ENCODE measurements around the gene PLGRKT. TPM values are rescaled to one million over a fixed set of nuclear protein-coding genes. Genes with fewer than 3 reads are reported as not detected.
"Not testable (repeated sequence)": the region's sequence is repeated elsewhere in the genome, so short reads cannot be mapped to it uniquely, and the experiment has no call there.

Gene PLGRKT
- total RNA-seq, 4 donors from 2014 or later: 6.9 to 18.5 (median 13.4) TPM

GRCh38 chr9:5326893-5327548, 110.7 kb downstream of the PLGRKT start:
- Histone ChIP-seq H3K4me1 (no peaks in the 10 kb centered on the region), H3K9me3 (no peaks in the 10 kb centered on the region), H3K27me3 (no peaks in the 10 kb centered on the region), H3K36me3 (no peaks in the 10 kb centered on the region), H3K27ac (no peak overlapping the region), H3K4me3 (no peak overlapping the region)
- DNase-seq (ENCODE audit: low spot score in 2 of 2): no peak
- WGBS: 76% methylated on average over 5 of the region's 10 CpGs
- TF ChIP-seq POLR2AphosphoS5 (IDR thresholded peaks at IDR 0.05): no peak

- TF ChIP-seq POLR2A (IDR thresholded peaks at IDR 0.05) (no peak), POLR2AphosphoS5 (IDR thresholded peaks at IDR 0.05) (no peak), EP300 (IDR thresholded peaks at IDR 0.05) (no peak), CTCF (IDR thresholded peaks at IDR 0.05) (no peak)
- Histone ChIP-seq H3K4me3 (no peak overlapping the region), H3K27ac (no peak overlapping the region), H3K4me1 (no peaks in the 10 kb centered on the region), H3K36me3 (no peaks in the 10 kb centered on the region), H3K9me3 (no peaks in the 10 kb centered on the region), H3K27me3 (no peaks in the 10 kb centered on the region)
- DNase-seq (ENCODE audit: low spot score in 2 of 2): no peak
Measured at GRCh38 chr9:5326187-5326586, 111.5 kb downstream of the PLGRKT start.

GRCh38 chr9:5321601-5322000, 116.1 kb downstream of the PLGRKT start:
- H3K9me3 ChIP-seq; H3K4me3 ChIP-seq; H3K4me1 ChIP-seq; H3K27me3 ChIP-seq; DNase-seq (ENCODE audit: low spot score in 2 of 2); H3K36me3 ChIP-seq; H3K27ac ChIP-seq: not testable (repeated sequence)
- 87% methylated on average over 1 of the region's 1 CpG for WGBS

- no peak for DNase-seq (ENCODE audit: low spot score in 2 of 2)
- H3K9me3 ChIP-seq: no peaks in the 10 kb centered on the region
- no peaks in the 10 kb centered on the region for H3K4me1 ChIP-seq
- TF ChIP-seq POLR2AphosphoS5 (IDR thresholded peaks at IDR 0.05) (no peak), CTCF (IDR thresholded peaks at IDR 0.05) (no peak)
- no peaks in the 10 kb centered on the region for H3K36me3 ChIP-seq
- 32% methylated on average over 1 of the region's 1 CpG for WGBS
- no peaks in the 10 kb centered on the region for H3K27me3 ChIP-seq
- no peak overlapping the region for H3K4me3 ChIP-seq
- H3K27ac ChIP-seq: no peak overlapping the region
Measured at GRCh38 chr9:5321058-5321457, 116.7 kb downstream of the PLGRKT start.

- 97% methylated on average over 1 of the region's 1 CpG for WGBS
- not testable (repeated sequence) for H3K27ac ChIP-seq; DNase-seq (ENCODE audit: low spot score in 2 of 2); H3K4me3 ChIP-seq; H3K36me3 ChIP-seq; H3K27me3 ChIP-seq; H3K4me1 ChIP-seq
- peaks cover 13% of the 10 kb centered on the region for H3K9me3 ChIP-seq
Measured at GRCh38 chr9:5316406-5316805, 121.3 kb downstream of the PLGRKT start.

- 66% methylated on average over 4 of the region's 4 CpGs for WGBS
- Histone ChIP-seq H3K9me3 (peaks cover 13% of the 10 kb centered on the region), H3K27me3 (no peaks in the 10 kb centered on the region), H3K27ac (no peak overlapping the region), H3K4me3 (no peak overlapping the region), H3K4me1 (no peaks in the 10 kb centered on the region), H3K36me3 (no peaks in the 10 kb centered on the region)
- no peak for DNase-seq (ENCODE audit: low spot score in 2 of 2)
- no peak for TF ChIP-seq CTCF (IDR thresholded peaks at IDR 0.05)
- no peak for TF ChIP-seq POLR2A (IDR thresholded peaks at IDR 0.05)
- no peak for TF ChIP-seq EP300 (IDR thresholded peaks at IDR 0.05)
- no peak for TF ChIP-seq POLR2AphosphoS5 (IDR thresholded peaks at IDR 0.05)
Measured at GRCh38 chr9:5315187-5315923, 122.4 kb downstream of the PLGRKT start.

GRCh38 chr9:5310851-5311250, 126.9 kb downstream of the PLGRKT start:
- H3K27ac ChIP-seq: no peak overlapping the region
- H3K27me3 ChIP-seq: peaks cover 3% of the 10 kb centered on the region
- H3K9me3 ChIP-seq: peaks cover 13% of the 10 kb centered on the region
- H3K4me3 ChIP-seq: no peak overlapping the region
- no peaks in the 10 kb centered on the region for H3K36me3 ChIP-seq
- no peak for DNase-seq (ENCODE audit: low spot score in 2 of 2)
- H3K4me1 ChIP-seq: no peaks in the 10 kb centered on the region
- TF ChIP-seq CTCF (IDR thresholded peaks at IDR 0.05) (no peak), POLR2A (IDR thresholded peaks at IDR 0.05) (no peak), POLR2AphosphoS5 (IDR thresholded peaks at IDR 0.05) (no peak), EP300 (IDR thresholded peaks at IDR 0.05) (no peak)
